K562 (cell line): ENCODE results near the gene ZNF644. TPM values are rescaled to one million over a fixed set of nuclear protein-coding genes. Genes with fewer than 3 reads are reported as not detected.
"Not testable (repeated sequence)": the region's sequence is repeated elsewhere in the genome, so short reads cannot be mapped to it uniquely, and the experiment has no call there.

Experiments used
- ATAC-seq: fragments of 200-7000 bp; cut with Tn5 transposase; 3 replicates; pipeline ENCODE4 v1.9.1; 2020; ENCODE audit warnings: moderate library complexity
- BruUV-seq: library from RNA; stranded (reverse); fragments of 400-500 nt; replicated peaks from 2 replicates; lab custom pipeline; 2021; lab: Mats Ljungman, UMichigan
- CTCF ChIA-PET: fragments of 300-600 bp; formaldehyde crosslinking; extraction: SDS; loops from one replicate; lab custom pipeline; 2021; ENCODE audit warnings: low intra/inter-chr PET ratio; lab: Yijun Ruan, JAX
- POLR2A ChIA-PET: fragments of 300-600, 350-650 bp; sonication (Branson Sonifier 250); formaldehyde crosslinking; extraction: SDS; loops from one replicate; lab custom pipeline; 2021; ENCODE audit warnings: antibody characterized with exemption, inconsistent platforms; lab: Yijun Ruan, JAX
- DNase-seq, 4 experiments: peaks; one replicate each; pipeline versions ENCODE4 v3.0.0 to v3.0.0-alpha.2; 2011 to 2018; ENCODE audit warnings: low spot score in 3 of 4, mixed read lengths in 3 of 4; ENCODE audit errors: extremely low read depth in 1 of 4
- FAIRE-seq: peaks from 2 replicates; lab custom pipeline; 2011; peaks lifted over from hg19 to GRCh38; lab: Jason Lieb, UNC
- H2AFZ ChIP-seq: 2 replicates; pipeline ENCODE4 v1.6.0; 2011; ENCODE audit warnings: low read depth, low read length, control low read depth, inconsistent platforms
- H3K27ac ChIP-seq: fragments of 200-600 bp; 3 replicates; pipeline ENCODE4 v1.8.0; 2011; ENCODE audit warnings: low read depth, mild to moderate bottlenecking, control low read depth, inconsistent platforms, low read length, moderate library complexity, mixed read lengths; ENCODE audit errors: extremely low read depth
- H3K27me3 ChIP-seq, 2 experiments: fragments of 300-600 bp in 1 of 2; 2 replicates in 1 of 2; 3 replicates in 1 of 2; pipeline versions ENCODE4 v1.6.0 to v1.8.0; 2011; ENCODE audit warnings: inconsistent platforms in 2 of 2, low read length in 2 of 2, mild to moderate bottlenecking in 1 of 2, mixed read lengths in 1 of 2, moderate library complexity in 1 of 2; ENCODE audit not compliant: control insufficient read depth in 2 of 2, insufficient read depth in 2 of 2
- H3K36me3 ChIP-seq: fragments of 300-600 bp; 3 replicates; pipeline ENCODE4 v1.8.0; 2011; ENCODE audit warnings: mild to moderate bottlenecking, low read length, inconsistent platforms; ENCODE audit not compliant: control insufficient read depth, insufficient read depth
- H3K4me1 ChIP-seq, 2 experiments: fragments of 200-600 bp in 1 of 2; replicated peaks in 1 of 2; 2 replicates in 1 of 2; 3 replicates in 1 of 2; pipeline versions ENCODE4 v1.5.1 to v1.8.0; 2011; ENCODE audit warnings: inconsistent platforms in 2 of 2, low read length in 2 of 2, mild to moderate bottlenecking in 1 of 2, mixed read lengths in 1 of 2, moderate library complexity in 1 of 2; ENCODE audit not compliant: control insufficient read depth in 2 of 2, insufficient read depth in 2 of 2
- H3K4me2 ChIP-seq: 2 replicates; pipeline ENCODE4 v1.6.1; 2011; ENCODE audit warnings: low read length, control low read depth, inconsistent platforms, mixed read lengths; ENCODE audit not compliant: insufficient read depth
- H3K4me3 ChIP-seq: fragments of 200-600 bp; sonication (generic), shearing (Covaris generic); 2 replicates; pipeline ENCODE4 v1.5.1; 2016; ENCODE audit warnings: control low read depth, inconsistent platforms
- H3K79me2 ChIP-seq: fragments of 200-600 bp; 3 replicates; pipeline ENCODE4 v1.8.0; 2011; ENCODE audit warnings: low read length, inconsistent platforms; ENCODE audit not compliant: control insufficient read depth, insufficient read depth
- H3K9ac ChIP-seq, 2 experiments: 2 replicates each; pipeline versions ENCODE4 v1.6.0 to v1.6.1; 2011; ENCODE audit warnings: low read depth in 2 of 2, low read length in 2 of 2, control low read depth in 1 of 2, inconsistent platforms in 1 of 2, mild to moderate bottlenecking in 1 of 2, mixed read lengths in 1 of 2; ENCODE audit not compliant: insufficient read depth in 1 of 2
- H3K9me1 ChIP-seq: one replicate; pipeline ENCODE4 v1.6.0; 2011; ENCODE audit warnings: inconsistent platforms, mild to moderate bottlenecking, low read length, moderate library complexity; ENCODE audit not compliant: control insufficient read depth, insufficient read depth
- H3K9me3 ChIP-seq: replicated peaks from 2 replicates; pipeline ENCODE4 v1.5.1; 2011; ENCODE audit warnings: low read depth, low read length, inconsistent platforms; ENCODE audit not compliant: control insufficient read depth, insufficient read depth
- H4K20me1 ChIP-seq: replicated peaks from 2 replicates; pipeline ENCODE4 v1.6.1; 2011; ENCODE audit warnings: low read length, inconsistent platforms, mixed read lengths; ENCODE audit not compliant: control insufficient read depth, insufficient read depth
- POLR2G ChIP-seq: fragments of 200-400 bp; formaldehyde crosslinking; IDR thresholded peaks from 2 replicates; pipeline ENCODE4 v1.6.1; 2017; ENCODE audit warnings: low read depth, mild to moderate bottlenecking, antibody characterized with exemption, low read length, moderate library complexity
- RBM22 ChIP-seq: fragments of 200-400 bp; formaldehyde crosslinking; IDR thresholded peaks from 2 replicates; pipeline ENCODE4 v1.6.1; 2018; ENCODE audit warnings: low read length, low read depth; ENCODE audit not compliant: poor library complexity, severe bottlenecking
- ZBTB33 ChIP-seq: sonication (generic); formaldehyde crosslinking; IDR thresholded peaks from 2 replicates; pipeline ENCODE4 v1.8.1; 2023; ENCODE audit warnings: mild to moderate bottlenecking, missing genetic modification reagents
- ZNF121 ChIP-seq: sonication (generic); formaldehyde crosslinking; conservative IDR thresholded peaks from 2 replicates; pipeline ENCODE4 v1.8.0; 2022; ENCODE audit warnings: missing genetic modification reagents
- WGBS: fragments of 100-300 bp; shearing (Covaris generic); methylation state at CpG from one replicate; pipeline ENCODE4 v1.1.6; 2016; ENCODE audit warnings: low coverage, mixed read lengths; ENCODE audit not compliant: insufficient coverage; ENCODE audit errors: missing lambda C conversion rate; 5-methylcytosine and 5-hydroxymethylcytosine counted together
- in situ Hi-C: fragments of 300-500 bp; cut with MboI; formaldehyde crosslinking; loops from 4 replicates; pipeline ENCODE4 v1.15.0; 2018; ENCODE audit warnings: inconsistent platforms, mixed read lengths
- intact Hi-C: fragments of 100-400 bp; cut with micrococcal nuclease; formaldehyde crosslinking; loops from 2 replicates; pipeline ENCODE4 v1.14.2; 2022
- polyA plus RNA-seq, 8 experiments: library from polyadenylated mRNA; depleted of rRNA in 4 of 8; stranded (reverse) in 5 of 8; unstranded in 3 of 8; fragments of >200 nt; fragmentation: Nextera tagmentation in 2 of 8; fragmentation: Illumina TruSeq in 1 of 8; extraction: Ambion mirVana in 2 of 8; extraction: Trizol in 1 of 8; gene quantifications; 2 replicates each; pipeline versions ENCODE4 v1.2.1 to v1.2.3, GENCODE V29; 2011 to 2014; ENCODE audit warnings: inconsistent platforms in 1 of 8, missing spikeins in 1 of 8
- total RNA-seq, 7 experiments: library from RNA; depleted of rRNA in 6 of 7; stranded (reverse); fragments of >200 nt in 6 of 7; fragmentation: Illumina TruSeq in 2 of 7; extraction: Trizol in 2 of 7; gene quantifications; 2 replicates each; pipeline versions ENCODE4 v1.2.1 to v1.2.3, GENCODE V29; 2011 to 2021; ENCODE audit warnings: low replicate concordance in 1 of 7

Gene ZNF644
- total and polyA plus RNA-seq, 9 of the 15 experiments (the other 6 are each of a cell fraction or from before 2014, with no cell fraction given), result 25.3 to 71.4 (median 39.6) TPM

GRCh38 chr1:90893679-90894078 is 128.2 kb downstream of the ZNF644 start:
- H2AFZ ChIP-seq, H3K79me2 ChIP-seq, FAIRE-seq, H3K36me3 ChIP-seq: not testable (repeated sequence)
- peak; percentile 50 for TF ChIP-seq RBM22
- TF ChIP-seq ZBTB33 (CRISPR knock-in tag), result peak; percentile 82
- peak; percentile 57 for TF ChIP-seq POLR2G
- TF ChIP-seq ZNF121 (CRISPR knock-in tag), result peak; percentile 32; the same call in 1 of the 2 replicates
- TF ChIP-seq, all 486 proteins: peak for 4; not testable (repeated sequence) for 482
- in situ Hi-C loops, intact Hi-C loops, H3K27me3 ChIP-seq, BruUV-seq, H3K4me3 ChIP-seq, H3K9me1 ChIP-seq, ATAC-seq, H3K9ac ChIP-seq, H3K4me2 ChIP-seq, H3K27ac ChIP-seq, DNase-seq, H3K4me1 ChIP-seq, H4K20me1 ChIP-seq, CTCF ChIA-PET, H3K9me3 ChIP-seq: not testable (repeated sequence)
- 94% methylated on average over 7 of the region's 38 CpGs for WGBS
- POLR2A ChIA-PET, result interaction anchor here (0.7 kb wide), 1 partner anchor 128 kb away, joined by 3 read pairs; the partner anchor contains the start of gene ZNF644
